Fibroblast of lung (primary cell): ENCODE results near the gene GLIPR2. TPM values are rescaled to one million over a fixed set of nuclear protein-coding genes. Genes with fewer than 3 reads are reported as not detected.

ENCODE experiments used
- DNase-seq, 2 donors: peaks; one replicate each; pipeline versions ENCODE4 v3.0.0 to v3.0.0-alpha.2; 2010; ENCODE audit warnings: low read depth in 2 of 2
- H2AFZ ChIP-seq: 2 replicates; pipeline ENCODE4 v1.5.1; 2012; ENCODE audit warnings: low read length, control low read depth, inconsistent platforms
- H3K27ac ChIP-seq: 2 replicates; pipeline ENCODE4 v1.5.1; 2011; ENCODE audit warnings: low read length, control low read depth; ENCODE audit not compliant: insufficient read depth
- H3K27me3 ChIP-seq: 2 replicates; pipeline ENCODE4 v1.5.1; 2011; ENCODE audit warnings: mild to moderate bottlenecking, low read length; ENCODE audit not compliant: control insufficient read depth, insufficient read depth
- H3K36me3 ChIP-seq: 2 replicates; pipeline ENCODE4 v1.5.1; 2011; ENCODE audit warnings: low read length; ENCODE audit not compliant: control insufficient read depth, insufficient read depth
- H3K4me1 ChIP-seq: 2 replicates; pipeline ENCODE4 v1.5.1; 2011; ENCODE audit warnings: low read length; ENCODE audit not compliant: control insufficient read depth, insufficient read depth; ENCODE audit errors: extremely low read depth
- H3K4me2 ChIP-seq: 2 replicates; pipeline ENCODE4 v1.5.1; 2011; ENCODE audit warnings: low read length, control low read depth; ENCODE audit not compliant: insufficient read depth; ENCODE audit errors: extremely low read depth
- H3K4me3 ChIP-seq, 4 experiments: fragments of 200-600 bp in 1 of 4; sonication (generic) in 1 of 4; replicated peaks in 1 of 4; 2 replicates each; pipeline ENCODE4 v1.5.1; 2011 to 2016; ENCODE audit warnings: low read length in 4 of 4, low read depth in 3 of 4, mild to moderate bottlenecking in 3 of 4, control low read depth in 2 of 4, inconsistent platforms in 1 of 4, mixed read lengths in 1 of 4; ENCODE audit not compliant: insufficient read depth in 1 of 4; ENCODE audit errors: control extremely low read depth in 1 of 4
- H3K79me2 ChIP-seq: 2 replicates; pipeline ENCODE4 v1.5.1; 2012; ENCODE audit warnings: mild to moderate bottlenecking, low read length, inconsistent platforms; ENCODE audit not compliant: control insufficient read depth, insufficient read depth
- H3K9ac ChIP-seq: 2 replicates; pipeline ENCODE4 v1.5.1; 2011; ENCODE audit warnings: mild to moderate bottlenecking, low read length, control low read depth; ENCODE audit not compliant: insufficient read depth
- H3K9me3 ChIP-seq: 2 replicates; pipeline ENCODE4 v1.5.1; 2012; ENCODE audit warnings: low read depth, low read length; ENCODE audit not compliant: control insufficient read depth, insufficient read depth
- H4K20me1 ChIP-seq: 2 replicates; pipeline ENCODE4 v1.5.1; 2011; ENCODE audit warnings: low read length; ENCODE audit not compliant: control insufficient read depth, insufficient read depth; ENCODE audit errors: extremely low read depth
- CTCF ChIP-seq, 2 donors: IDR thresholded peaks in 1 of 2; conservative IDR thresholded peaks in 1 of 2; 1 replicate in 1 of 2; 2 replicates in 1 of 2; pipeline ENCODE4 v1.5.1; 2011 to 2012; ENCODE audit warnings: low read length in 2 of 2, control low read depth in 1 of 2, inconsistent platforms in 1 of 2, low read depth in 1 of 2, mild to moderate bottlenecking in 1 of 2
- EZH2 ChIP-seq: IDR thresholded peaks from 2 replicates; pipeline ENCODE4 v1.5.1; 2012; ENCODE audit warnings: low read length, control low read depth, mild to moderate bottlenecking; ENCODE audit errors: missing control alignments
- polyA plus RNA-seq, 2 donors: library from polyadenylated mRNA; depleted of rRNA in 1 of 2; stranded (reverse) in 1 of 2; unstranded in 1 of 2; fragments of >200 nt; gene quantifications; 2 replicates each; pipeline ENCODE4 v1.2.1, GENCODE V29; 2011 to 2012; ENCODE audit warnings: missing spikeins in 1 of 2
- total RNA-seq: library from RNA; depleted of rRNA; stranded (reverse); fragments of >200 nt; gene quantifications from 2 replicates; pipeline ENCODE4 v1.2.1, GENCODE V29; 2014

GLIPR2 gene
- total and polyA plus RNA-seq, 2 donors (not counting 1 experiment from before 2014, with no cell fraction given): 40.0 to 108 TPM

GRCh38 chr9:36210722-36211121, 74.2 kb downstream of the GLIPR2 start:
- Histone ChIP-seq H3K4me2 (no peak overlapping the region), H3K36me3 (peaks cover 18% of the 10 kb centered on the region), H3K4me3 (no peak overlapping the region), H3K79me2 (peaks cover 66% of the 10 kb centered on the region), H2AFZ (no peak overlapping the region), H3K4me1 (peaks cover 21% of the 10 kb centered on the region), H4K20me1 (no peaks in the 10 kb centered on the region), H3K27me3 (no peaks in the 10 kb centered on the region), H3K9ac (no peak overlapping the region), H3K9me3 (no peaks in the 10 kb centered on the region), H3K27ac (no peak overlapping the region)
- TF ChIP-seq CTCF (conservative IDR thresholded peaks at IDR 0.05 in 1 of 2, IDR thresholded peaks at IDR 0.05 in 1 of 2; ENCODE audit: low read depth in 1 of 2, low read length in 2 of 2) (no peak), EZH2 (no peak)
- no peak for DNase-seq

- H2AFZ ChIP-seq: no peak overlapping the region
- no peak overlapping the region for H3K9ac ChIP-seq
- H3K36me3 ChIP-seq: peaks cover 16% of the 10 kb centered on the region
- DNase-seq: no peak
- peaks cover 21% of the 10 kb centered on the region for H3K4me1 ChIP-seq
- H3K9me3 ChIP-seq: no peaks in the 10 kb centered on the region
- H3K79me2 ChIP-seq: peaks cover 61% of the 10 kb centered on the region
- no peak overlapping the region for H3K4me3 ChIP-seq
- TF ChIP-seq EZH2: no peak
- TF ChIP-seq CTCF (conservative IDR thresholded peaks at IDR 0.05 in 1 of 2, IDR thresholded peaks at IDR 0.05 in 1 of 2; ENCODE audit: low read depth in 1 of 2, low read length in 2 of 2): no peak
- H3K27ac ChIP-seq: no peak overlapping the region
- no peaks in the 10 kb centered on the region for H3K27me3 ChIP-seq
- no peak overlapping the region for H3K4me2 ChIP-seq
- H4K20me1 ChIP-seq: no peaks in the 10 kb centered on the region
Observed at GRCh38 chr9:36211510-36211909, 75.0 kb downstream of the GLIPR2 start.

DNA sequence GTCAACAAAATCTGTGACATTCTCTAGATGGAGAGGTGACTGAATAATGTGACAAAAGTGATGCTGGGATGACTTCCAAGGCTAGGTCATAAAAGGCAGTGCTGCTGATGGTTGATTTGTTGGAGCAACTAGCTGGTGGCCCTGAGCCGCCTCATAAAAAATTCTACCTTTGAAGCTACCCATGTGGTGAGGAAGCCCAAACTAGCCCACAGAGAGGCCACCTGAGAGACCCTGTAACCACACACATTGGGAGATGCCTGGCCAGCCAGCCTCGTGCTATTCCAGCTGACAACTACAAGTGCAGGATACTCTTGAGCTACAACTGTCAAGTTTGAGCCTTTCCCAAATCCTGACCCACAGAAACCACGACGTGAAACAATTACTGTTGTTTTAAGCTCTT, 76.9 kb downstream of the GLIPR2 start:
- DNase-seq: no peak
- H3K36me3 ChIP-seq: peaks cover 24% of the 10 kb centered on the region
- no peak overlapping the region for H3K9ac ChIP-seq
- H3K9me3 ChIP-seq: no peaks in the 10 kb centered on the region
- H2AFZ ChIP-seq: no peak overlapping the region
- H3K4me2 ChIP-seq: no peak overlapping the region
- no peak overlapping the region for H3K27ac ChIP-seq
- TF ChIP-seq CTCF (conservative IDR thresholded peaks at IDR 0.05 in 1 of 2, IDR thresholded peaks at IDR 0.05 in 1 of 2; ENCODE audit: low read depth in 1 of 2, low read length in 2 of 2) (no peak), EZH2 (no peak)
- H3K79me2 ChIP-seq: peaks cover 47% of the 10 kb centered on the region
- no peak overlapping the region for H3K4me3 ChIP-seq
- H3K4me1 ChIP-seq: peaks cover 5% of the 10 kb centered on the region
- no peaks in the 10 kb centered on the region for H4K20me1 ChIP-seq
- no peaks in the 10 kb centered on the region for H3K27me3 ChIP-seq

Other genes starting within 250 kb of the GLIPR2 start
- gene HRCT1, start 230.5 kb upstream of the GLIPR2 start, total RNA-seq: 0.26 and 1.2 TPM in 2 replicates
- 3.1 and 3.3 TPM in 2 replicates for gene HRCT1, start 230.5 kb upstream of the GLIPR2 start, polyA plus RNA-seq
- gene SPAAR, start 227.2 kb upstream of the GLIPR2 start, total RNA-seq: under 0.01 and 0.17 TPM in 2 replicates
- 0.34 and 0.41 TPM in 2 replicates for gene SPAAR, start 227.2 kb upstream of the GLIPR2 start, polyA plus RNA-seq
- gene OR2S2, start 178.6 kb upstream of the GLIPR2 start, total RNA-seq: 0.17 TPM in 1 of 2 replicates, not detected in the other
- 0.17 and 0.18 TPM in 2 replicates for gene OR2S2, start 178.6 kb upstream of the GLIPR2 start, polyA plus RNA-seq
- gene RECK, start 99.8 kb upstream of the GLIPR2 start, total RNA-seq: 43.1 and 98.4 TPM in 2 replicates
- 108 and 212 TPM in 2 replicates for gene RECK, start 99.8 kb upstream of the GLIPR2 start, polyA plus RNA-seq
- 1.0 and 1.3 TPM in 2 replicates for gene CCIN, start 32.7 kb downstream of the GLIPR2 start, total RNA-seq
- 0.40 and 0.55 TPM in 2 replicates for gene CCIN, start 32.7 kb downstream of the GLIPR2 start, polyA plus RNA-seq
- 238 and 302 TPM in 2 replicates for gene CLTA, start 54.2 kb downstream of the GLIPR2 start, total RNA-seq
- 341 and 388 TPM in 2 replicates for gene CLTA, start 54.2 kb downstream of the GLIPR2 start, polyA plus RNA-seq
- 22.9 and 31.2 TPM in 2 replicates for gene GNE, start 121.7 kb downstream of the GLIPR2 start, total RNA-seq
- 20.7 and 22.1 TPM in 2 replicates for gene GNE, start 121.7 kb downstream of the GLIPR2 start, polyA plus RNA-seq